ENCODE measurements around the gene SPATS2L.

Gene SPATS2L

GRCh38 chr2:200525882-200526651 is 219.6 kb downstream of the SPATS2L start, which contains the start of gene SGO2:
TSS of gene SGO2 (plus strand) at chr2:200526207. CDS start at chr2:200532976, 6,769 bp downstream.
- DNase-seq, result peak; percentile 89 to 90

DNA sequence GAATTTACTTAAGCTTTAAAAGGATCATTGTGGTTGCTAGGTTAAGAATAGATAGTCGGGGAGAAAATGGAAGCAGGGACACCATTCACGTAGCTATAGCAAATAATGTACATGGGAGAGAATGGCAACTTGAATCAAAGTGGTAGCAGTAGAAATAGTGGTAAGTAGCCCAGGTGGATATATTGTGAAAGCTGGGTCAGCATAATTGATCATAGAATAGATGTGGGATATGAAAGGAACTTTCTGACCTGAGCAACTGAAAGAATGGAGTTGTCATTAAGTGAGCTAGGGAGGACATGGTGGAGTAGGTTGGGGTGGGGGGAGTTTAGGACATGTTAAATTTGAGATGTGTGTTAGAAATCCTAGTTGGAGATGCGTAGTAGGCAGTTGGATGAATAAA is 221.7 kb downstream of the SPATS2L start:
- no peak for DNase-seq
